Measurements from ENCODE around the gene POLR1C. TPM values are rescaled to one million over a fixed set of nuclear protein-coding genes. Genes with fewer than 3 reads are reported as not detected.
"Not testable (repeated sequence)": the region's sequence is repeated elsewhere in the genome, so short reads cannot be mapped to it uniquely, and the experiment has no call there.

The POLR1C gene
- total RNA-seq, 1 experiment from 2014 or later: 42.4 TPM

DNA sequence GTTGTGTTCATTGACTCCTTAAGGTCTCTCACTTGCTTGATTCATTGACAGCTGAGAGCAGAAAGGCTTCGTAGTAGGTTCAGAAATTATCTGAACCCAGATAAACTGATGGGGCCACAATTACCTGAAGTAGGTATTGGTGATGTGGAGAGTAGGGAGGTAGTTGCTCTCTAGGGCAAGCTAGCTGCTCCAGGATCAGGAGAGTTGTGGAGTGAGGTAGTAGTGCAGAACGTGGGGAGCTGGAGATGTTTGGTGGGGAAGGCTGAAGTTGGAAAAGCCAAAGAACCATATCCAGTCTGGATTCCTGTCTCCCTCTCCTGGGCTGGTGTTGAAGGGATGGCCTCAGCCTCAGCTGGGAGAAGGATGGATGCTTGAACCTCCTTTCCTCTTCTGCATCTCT is 23.7 kb upstream of the POLR1C start:
- DNase-seq (ENCODE audit: low spot score): no peak

- no peak for DNase-seq (ENCODE audit: low spot score)
Measured at GRCh38 chr6:43493833-43494232, 23.1 kb upstream of the POLR1C start.

GRCh38 chr6:43494321-43494720 is 22.6 kb upstream of the POLR1C start:
- DNase-seq (ENCODE audit: low spot score): no peak

- DNase-seq (ENCODE audit: low spot score): no peak
Measured at GRCh38 chr6:43494766-43495165, 22.1 kb upstream of the POLR1C start.

DNA sequence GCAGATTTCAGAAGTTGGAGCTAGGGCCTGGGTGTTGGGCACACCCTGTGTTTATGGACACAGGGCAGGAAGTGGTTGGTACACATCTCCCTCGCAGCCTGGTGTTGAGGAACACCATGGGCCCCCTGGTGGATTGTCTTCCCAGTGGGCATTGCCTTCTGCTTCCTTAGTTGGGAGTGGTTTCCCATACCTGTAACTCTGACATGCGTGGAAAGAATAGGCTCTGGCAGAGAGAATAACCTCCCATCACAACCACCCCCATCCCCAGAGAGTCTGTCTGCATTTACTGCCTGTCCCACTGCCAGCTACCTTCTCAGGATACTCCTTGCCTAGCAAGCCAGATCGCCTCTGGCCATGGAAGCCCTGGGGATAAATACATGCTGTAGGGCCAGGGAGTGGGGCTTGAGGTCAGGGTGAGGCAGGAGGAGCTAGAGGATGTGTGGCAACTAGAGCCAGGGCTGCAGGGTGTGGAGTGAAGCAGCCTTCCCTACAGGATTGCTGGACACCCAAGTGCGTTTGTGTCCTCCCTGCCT is 21.4 kb upstream of the POLR1C start:
- DNase-seq (ENCODE audit: low spot score): peak; percentile 54

DNA sequence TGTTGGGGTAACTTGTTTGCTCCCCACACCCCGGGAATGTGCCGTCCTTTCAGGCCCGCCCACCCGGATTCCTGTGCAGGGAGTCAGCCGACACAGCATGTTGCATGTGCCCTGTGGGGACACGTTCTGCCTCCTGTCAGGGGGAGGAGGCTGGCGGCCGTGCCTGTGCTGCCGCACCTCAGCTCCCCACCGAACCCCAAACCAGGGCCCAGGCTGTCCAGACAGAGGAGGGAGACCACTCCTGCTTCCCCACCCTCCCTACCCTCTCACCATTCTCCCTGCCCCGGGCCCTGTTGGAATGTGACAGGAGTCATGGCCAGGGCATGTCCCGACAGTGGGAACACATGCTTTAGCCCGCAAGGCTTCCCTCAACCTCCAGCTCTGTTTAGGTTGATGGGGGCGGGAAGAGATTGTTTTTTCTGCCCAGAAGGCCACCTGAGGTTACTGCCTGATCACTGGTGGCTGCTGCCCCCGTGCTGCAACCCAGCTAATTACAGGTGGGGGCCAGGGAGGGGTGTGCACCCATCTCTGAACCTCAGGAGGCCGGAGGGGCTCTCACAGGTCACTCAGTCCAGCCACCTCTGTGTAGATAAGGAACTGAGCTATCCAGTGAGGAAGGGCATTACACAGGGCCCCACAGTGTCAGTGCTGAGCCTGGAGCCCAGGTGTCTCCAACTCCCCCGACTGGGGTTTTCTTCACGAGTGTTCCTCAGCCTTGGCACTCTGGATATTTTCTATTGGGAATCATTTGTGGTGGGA is 20.3 kb upstream of the POLR1C start:
- peak; percentile 58 for DNase-seq (ENCODE audit: low spot score)

- DNase-seq (ENCODE audit: low spot score): no peak
Measured at GRCh38 chr6:43497129-43497396, 19.8 kb upstream of the POLR1C start.

GRCh38 chr6:43497689-43498088 is 19.2 kb upstream of the POLR1C start:
- DNase-seq (ENCODE audit: low spot score): no peak

- DNase-seq (ENCODE audit: low spot score): not testable (repeated sequence)
Measured at GRCh38 chr6:43498291-43498690, 18.6 kb upstream of the POLR1C start.

- no peak for DNase-seq (ENCODE audit: low spot score)
Measured at GRCh38 chr6:43499028-43499815, 17.7 kb upstream of the POLR1C start.

DNA sequence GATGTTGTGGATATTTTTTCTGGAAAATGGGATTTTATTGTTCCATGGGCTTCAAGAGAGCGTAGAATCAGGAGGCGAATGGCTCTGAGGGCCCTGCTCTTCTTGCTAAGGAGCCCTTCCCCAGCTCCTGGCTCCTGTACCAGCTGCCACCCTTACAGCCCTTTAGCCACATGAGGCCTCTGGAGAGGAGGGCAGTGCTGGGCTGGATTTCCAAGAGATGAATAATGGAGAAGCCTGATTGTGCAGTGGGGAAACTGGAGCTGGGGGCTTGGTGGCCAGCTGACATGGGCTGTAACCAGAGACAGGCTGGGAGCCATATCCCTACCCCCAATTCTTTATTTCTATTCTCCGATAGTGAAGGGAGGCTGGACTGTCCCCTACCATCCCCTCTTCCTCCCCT is 16.0 kb upstream of the POLR1C start:
- no peak for DNase-seq (ENCODE audit: low spot score)

- DNase-seq (ENCODE audit: low spot score): no peak
Measured at GRCh38 chr6:43502666-43503065, 14.2 kb upstream of the POLR1C start.

DNA sequence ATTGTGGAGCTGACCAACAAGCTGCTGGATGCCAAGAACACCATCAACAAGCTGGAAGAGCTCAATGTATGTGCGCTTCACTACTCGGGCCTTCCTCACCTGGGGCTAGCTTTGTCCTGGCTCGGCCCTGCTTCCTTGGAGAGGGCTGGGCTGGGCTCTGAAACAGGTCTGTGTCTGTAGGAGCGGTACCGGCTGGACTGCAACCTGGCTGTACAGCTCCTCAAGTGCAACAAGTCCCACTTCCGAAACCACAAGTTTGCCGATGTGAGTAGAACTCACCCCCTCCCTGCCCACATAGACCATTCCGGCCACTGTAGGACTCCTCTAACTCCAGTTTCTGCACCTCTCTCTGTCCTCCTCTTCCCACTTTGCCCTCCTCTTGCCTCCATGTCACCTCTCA is 13.4 kb upstream of the POLR1C start:
- DNase-seq (ENCODE audit: low spot score): no peak

GRCh38 chr6:43504756-43505593 is 11.9 kb upstream of the POLR1C start:
- DNase-seq (ENCODE audit: low spot score): no peak

DNA sequence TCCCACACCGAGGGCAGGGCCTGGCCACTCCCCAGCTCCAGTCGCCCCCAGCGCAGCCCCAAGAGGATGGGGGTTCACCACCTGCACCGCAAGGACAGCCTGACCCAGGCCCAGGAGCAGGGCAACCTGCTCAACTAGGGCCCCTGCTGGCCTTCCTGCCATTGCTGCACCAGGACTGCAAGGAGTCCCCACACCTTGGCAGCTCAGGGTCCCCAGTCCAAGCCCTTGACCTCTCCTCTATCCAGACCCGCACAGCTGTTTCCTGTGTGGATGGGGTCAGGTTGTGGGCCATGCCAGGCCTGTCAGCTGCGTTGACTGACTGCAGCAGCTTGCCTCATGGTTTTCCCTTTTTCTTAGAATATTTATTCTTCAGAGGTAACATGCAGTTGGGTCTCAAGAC is 11.2 kb upstream of the POLR1C start:
- DNase-seq (ENCODE audit: low spot score): no peak

- DNase-seq (ENCODE audit: low spot score): no peak
Measured at GRCh38 chr6:43506171-43506570, 10.7 kb upstream of the POLR1C start.

GRCh38 chr6:43506667-43507471 is 10.0 kb upstream of the POLR1C start:
- DNase-seq (ENCODE audit: low spot score): peak; percentile 92

DNA sequence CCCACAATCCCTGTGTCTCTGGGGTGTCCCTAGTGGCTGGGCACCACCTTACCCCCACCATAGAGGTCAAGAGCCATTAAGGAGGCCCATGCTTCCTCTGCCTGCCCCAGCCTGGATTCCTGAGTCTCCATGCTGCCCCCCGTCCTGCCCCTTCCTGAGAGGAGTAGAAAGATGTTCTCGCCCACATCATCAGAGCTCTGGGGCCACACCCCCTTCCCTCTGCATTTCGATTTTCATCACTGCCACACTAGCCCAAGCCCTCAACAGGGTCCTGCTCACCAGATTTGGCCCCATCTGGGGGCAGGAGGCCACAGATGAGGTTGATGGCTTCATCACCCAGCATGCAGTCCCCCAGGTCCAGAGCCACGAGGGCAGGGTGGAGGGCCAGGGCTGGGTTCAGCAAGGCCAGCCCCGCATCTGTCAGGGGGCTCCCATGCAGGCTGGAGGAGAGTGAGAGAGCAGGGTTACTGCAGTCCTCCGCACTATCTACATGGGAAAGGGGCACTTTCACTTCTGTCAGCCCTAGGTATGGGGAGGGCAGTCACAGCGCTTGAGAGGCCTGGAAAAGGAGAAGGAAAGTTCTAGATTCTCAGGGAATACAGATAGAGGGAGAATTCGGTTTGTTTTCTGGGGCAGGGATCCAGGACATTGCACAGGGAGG is 8.3 kb upstream of the POLR1C start:
- no peak for DNase-seq (ENCODE audit: low spot score)

DNA sequence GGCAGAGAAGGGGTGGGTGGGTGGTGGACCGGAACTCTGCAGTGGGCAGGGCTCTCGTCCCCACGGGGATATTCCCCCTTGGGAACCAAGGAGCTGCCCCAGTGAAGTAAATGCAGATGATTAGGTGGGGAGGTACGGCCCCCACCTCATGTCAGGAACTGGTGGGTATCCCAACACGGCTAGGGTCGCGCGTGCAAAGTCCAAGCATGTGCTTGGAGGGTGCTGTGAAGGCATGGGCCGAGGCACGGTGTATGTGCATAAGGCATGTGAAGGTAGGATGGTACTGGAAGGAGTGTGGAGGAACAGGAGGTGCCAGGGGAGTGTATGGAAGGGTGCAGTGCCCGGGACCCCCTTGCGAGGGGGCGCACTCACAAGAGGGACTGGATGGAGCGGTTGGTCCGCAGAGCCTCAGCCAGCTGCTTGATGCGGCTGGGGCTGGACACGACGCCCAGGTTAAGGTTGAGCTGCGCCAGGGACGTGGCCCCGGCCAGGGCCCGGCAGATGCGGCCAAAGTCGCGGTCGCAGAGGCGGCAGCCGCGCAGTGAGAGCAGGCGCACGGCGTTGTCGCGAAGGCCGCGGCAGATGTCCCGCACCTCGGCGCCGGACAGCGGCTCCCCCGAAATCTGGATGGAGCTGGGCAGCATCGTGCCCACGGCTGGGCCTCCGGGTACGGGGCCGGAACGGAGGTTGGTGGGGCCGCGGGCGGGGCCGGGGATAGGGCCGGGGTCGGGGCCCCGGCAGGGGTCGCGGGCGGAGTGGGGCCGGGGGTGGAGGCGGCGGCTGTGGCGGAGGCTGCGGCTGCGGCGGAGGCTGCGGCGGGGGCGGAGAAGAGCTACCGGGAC is 7.5 kb upstream of the POLR1C start:
- DNase-seq (ENCODE audit: low spot score): no peak

Data from HT-29 (cell line).